Lung (tissue), 12 donors: ENCODE results near the gene SPOPL. TPM values are rescaled to one million over a fixed set of nuclear protein-coding genes. Genes with fewer than 3 reads are reported as not detected.
A peak's percentile ranks its signal among the peaks of the same experiment; 100 is the strongest.

Experiments used
- ATAC-seq: fragments of 200-7000 bp; cut with Tn5 transposase; one replicate; pipeline ENCODE4 v1.9.1; 2020; ENCODE audit warnings: moderate number of reproducible peaks; ENCODE audit not compliant: insufficient read depth, low FRiP score
- DNase-seq, 3 donors: peaks; one replicate each; pipeline ENCODE4 v3.0.0-alpha.2; 2013 to 2017
- H3K27ac ChIP-seq, 2 donors: one replicate each; pipeline ENCODE4 v1.5.1; 2013; ENCODE audit warnings: mild to moderate bottlenecking in 2 of 2, moderate library complexity in 2 of 2, control low read depth in 1 of 2, inconsistent platforms in 1 of 2, low read depth in 1 of 2, low read length in 1 of 2
- H3K27me3 ChIP-seq, 3 donors: one replicate each; pipeline ENCODE4 v1.5.1; 2013; ENCODE audit warnings: low read length in 2 of 3; ENCODE audit not compliant: control insufficient read depth in 3 of 3, insufficient read depth in 3 of 3
- H3K36me3 ChIP-seq, 4 donors: one replicate each; pipeline ENCODE4 v1.5.1; 2013; ENCODE audit warnings: low read length in 4 of 4, mild to moderate bottlenecking in 1 of 4, moderate library complexity in 1 of 4; ENCODE audit not compliant: control insufficient read depth in 4 of 4, insufficient read depth in 4 of 4
- H3K4me1 ChIP-seq, 5 donors: one replicate each; pipeline ENCODE4 v1.5.1; 2013; ENCODE audit warnings: low read length in 5 of 5, mild to moderate bottlenecking in 2 of 5, moderate library complexity in 1 of 5; ENCODE audit not compliant: control insufficient read depth in 5 of 5, insufficient read depth in 5 of 5
- H3K4me3 ChIP-seq: one replicate; pipeline ENCODE4 v1.5.1; 2013; ENCODE audit warnings: mild to moderate bottlenecking, control low read depth, moderate library complexity
- H3K9ac ChIP-seq, 2 donors: one replicate each; pipeline ENCODE4 v1.5.1; 2013; ENCODE audit warnings: low read length in 2 of 2, control low read depth in 1 of 2; ENCODE audit not compliant: insufficient read depth in 1 of 2
- H3K9me3 ChIP-seq, 4 donors: one replicate each; pipeline ENCODE4 v1.5.1; 2013; ENCODE audit warnings: low read length in 3 of 4, mild to moderate bottlenecking in 1 of 4, moderate library complexity in 1 of 4; ENCODE audit not compliant: control insufficient read depth in 4 of 4, insufficient read depth in 3 of 4
- CTCF ChIP-seq: IDR thresholded peaks from 2 replicates; pipeline ENCODE4 v1.5.1; 2012; ENCODE audit warnings: mild to moderate bottlenecking; ENCODE audit errors: control extremely low read depth, extremely low read depth
- WGBS, 2 donors: extraction: QIAGEN DNeasy Blood & Tissue Kit; methylation state at CpG; one replicate each; pipeline ENCODE4 v1.1.7; 2013; 5-methylcytosine and 5-hydroxymethylcytosine counted together
- polyA plus RNA-seq, 2 donors: library from polyadenylated mRNA; stranded (reverse); fragments of 200-250 nt; gene quantifications; one replicate each; pipeline ENCODE4 v1.2.1, GENCODE V29; 2013
- total RNA-seq, 2 donors: library from RNA; depleted of rRNA in 1 of 2; stranded (reverse); fragments of >200 nt in 1 of 2; gene quantifications; one replicate each; pipeline ENCODE4 v1.2.1, GENCODE V29; 2014 to 2021
- donor health status: control.
- donor health status: control.
- donor health status: Bipolar disorder and iron deficiency.
- donor health status: healthy.
- donor health status: DM: yes; HTN: yes; CAD: no.

Gene SPOPL
- total and polyA plus RNA-seq, 4 donors: 4.4 to 39.7 (median 18.2) TPM

- ATAC-seq (no peak), DNase-seq (no peak)
- Histone ChIP-seq H3K4me3 (no peak overlapping the region), H3K27ac (no peak overlapping the region), H3K36me3 (no peaks in the 10 kb centered on the region), H3K9ac (no peak overlapping the region), H3K4me1 (peaks cover 0 to 7% (median 2%) of the 10 kb centered on the region in 5 donors), H3K9me3 (no peaks in the 10 kb centered on the region), H3K27me3 (no peaks in the 10 kb centered on the region)
- no peak for TF ChIP-seq CTCF
- WGBS, 2 donors: 98 to 99% methylated on average over 4 of the region's 4 CpGs
These were observed 4.3 kb upstream of the SPOPL start for GRCh38 chr2:138497294-138497693.

GRCh38 chr2:138499684-138500083 is 1.9 kb upstream of the SPOPL start:
- no peaks in the 10 kb centered on the region for H3K9me3 ChIP-seq
- no peak for TF ChIP-seq CTCF
- H3K9ac ChIP-seq: no peak overlapping the region
- no peak for ATAC-seq
- H3K4me3 ChIP-seq: no peak overlapping the region
- no peaks in the 10 kb centered on the region for H3K27me3 ChIP-seq
- no peaks in the 10 kb centered on the region for H3K36me3 ChIP-seq
- WGBS, 2 donors: 51 to 69% methylated on average over 4 of the region's 4 CpGs
- H3K4me1 ChIP-seq: peaks cover 0 to 28% (median 6%) of the 10 kb centered on the region in 5 donors
- no peak for DNase-seq
- no peak overlapping the region for H3K27ac ChIP-seq

GRCh38 chr2:138500592-138501424 is 762 bp upstream of the SPOPL start:
- peak overlapping the region; percentile 90 to 91 for H3K9ac ChIP-seq
- ATAC-seq (peak; percentile 5), DNase-seq (no peak)
- H3K27me3 ChIP-seq: no peaks in the 10 kb centered on the region
- H3K27ac ChIP-seq: peak overlapping the region; percentile 90 to 93
- H3K36me3 ChIP-seq: no peaks in the 10 kb centered on the region
- no peak for TF ChIP-seq CTCF
- WGBS, 2 donors: 45 to 50% methylated on average over 20 of the region's 20 CpGs
- H3K9me3 ChIP-seq: no peaks in the 10 kb centered on the region
- H3K4me3 ChIP-seq: peak overlapping the region; percentile 66
- H3K4me1 ChIP-seq: peaks cover 0 to 28% (median 6%) of the 10 kb centered on the region in 5 donors
